Measurements from ENCODE around the gene ATP11A.

DNA sequence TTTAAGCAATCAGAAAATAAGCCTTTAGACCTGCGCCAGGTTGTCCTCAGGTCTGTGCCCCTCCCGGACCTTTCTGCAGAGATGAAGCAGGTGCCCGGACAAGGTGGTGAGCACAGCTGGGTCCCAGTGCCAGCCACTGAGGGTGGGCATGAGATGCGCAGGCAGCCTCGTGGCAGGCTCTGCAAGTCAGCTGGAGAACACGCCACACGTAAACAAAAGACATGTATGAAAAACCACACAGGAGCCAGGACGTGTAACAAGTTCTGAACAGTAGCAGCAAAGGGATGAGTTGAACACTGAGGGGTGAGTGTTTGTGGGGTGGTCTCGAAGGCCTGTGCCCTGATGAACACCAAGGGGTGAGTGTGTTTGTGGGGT lies 210.4 kb downstream of the ATP11A start:
- TF ChIP-seq, protein P1, sequence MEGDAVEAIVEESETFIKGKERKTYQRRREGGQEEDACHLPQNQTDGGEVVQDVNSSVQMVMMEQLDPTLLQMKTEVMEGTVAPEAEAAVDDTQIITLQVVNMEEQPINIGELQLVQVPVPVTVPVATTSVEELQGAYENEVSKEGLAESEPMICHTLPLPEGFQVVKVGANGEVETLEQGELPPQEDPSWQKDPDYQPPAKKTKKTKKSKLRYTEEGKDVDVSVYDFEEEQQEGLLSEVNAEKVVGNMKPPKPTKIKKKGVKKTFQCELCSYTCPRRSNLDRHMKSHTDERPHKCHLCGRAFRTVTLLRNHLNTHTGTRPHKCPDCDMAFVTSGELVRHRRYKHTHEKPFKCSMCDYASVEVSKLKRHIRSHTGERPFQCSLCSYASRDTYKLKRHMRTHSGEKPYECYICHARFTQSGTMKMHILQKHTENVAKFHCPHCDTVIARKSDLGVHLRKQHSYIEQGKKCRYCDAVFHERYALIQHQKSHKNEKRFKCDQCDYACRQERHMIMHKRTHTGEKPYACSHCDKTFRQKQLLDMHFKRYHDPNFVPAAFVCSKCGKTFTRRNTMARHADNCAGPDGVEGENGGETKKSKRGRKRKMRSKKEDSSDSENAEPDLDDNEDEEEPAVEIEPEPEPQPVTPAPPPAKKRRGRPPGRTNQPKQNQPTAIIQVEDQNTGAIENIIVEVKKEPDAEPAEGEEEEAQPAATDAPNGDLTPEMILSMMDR (IDR thresholded peaks at IDR 0.05; ENCODE audit: poor library complexity), result no peak
- TF ChIP-seq EZH2 (IDR thresholded peaks at IDR 0.05; ENCODE audit: borderline replicate concordance) (no peak), EZH2phosphoT487 (IDR thresholded peaks at IDR 0.05; ENCODE audit: low read depth, severe bottlenecking, unreplicated experiment) (no peak)
